Activated CD4-positive, alpha-beta T cell treated with anti-CD3 and anti-CD28 coated beads, Interleukin-2, Interleukin-4, amounts not matched to agents 100 ng/mL and 50 ng/mL, durations not matched to agents 16 hours and 8 hours (primary cell): Measurements from ENCODE around the gene AGAP2.
A peak's percentile ranks its signal among the peaks of the same experiment; 100 is the strongest.
"Not testable (repeated sequence)": the region's sequence is repeated elsewhere in the genome, so short reads cannot be mapped to it uniquely, and the experiment has no call there.

Experiments used
- DNase-seq: peaks from one replicate; pipeline ENCODE4 v3.0.0-alpha.2; 2020; ENCODE audit warnings: low spot score

AGAP2 gene

DNA sequence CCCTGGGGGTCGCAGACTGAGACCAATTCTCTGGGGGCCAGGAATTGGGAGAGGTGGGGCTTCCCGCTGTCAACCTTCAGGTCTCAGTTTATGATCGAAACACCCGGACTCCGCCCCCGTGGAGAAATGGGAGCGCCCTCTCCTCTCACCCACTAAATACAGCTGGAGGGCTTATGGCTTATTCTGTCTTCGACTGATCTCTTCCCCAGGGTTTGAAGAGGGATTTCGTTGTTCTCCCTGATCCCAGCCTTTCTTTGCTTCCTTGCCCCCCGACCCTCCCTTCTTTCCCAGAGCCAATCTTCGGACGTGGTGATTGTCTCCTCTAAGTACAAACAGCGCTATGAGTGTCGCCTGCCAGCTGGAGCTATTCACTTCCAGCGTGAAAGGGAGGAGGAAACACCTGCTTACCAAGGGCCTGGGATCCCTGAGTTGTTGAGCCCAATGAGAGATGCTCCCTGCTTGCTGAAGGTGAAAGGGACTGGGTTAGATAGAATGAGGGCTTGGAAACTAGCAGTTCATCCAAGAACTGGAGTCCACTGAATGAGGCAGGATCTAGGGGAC lies 44.0 kb downstream of the AGAP2 start:
- no peak for DNase-seq

- DNase-seq = peak; percentile 99
Measured at GRCh38 chr12:57693659-57694458, 44.7 kb downstream of the AGAP2 start, which contains the start of gene OS9. Gene OS9 (plus strand): TSS chr12:57694132. CDS start chr12:57694162, 30 bp downstream.

DNA sequence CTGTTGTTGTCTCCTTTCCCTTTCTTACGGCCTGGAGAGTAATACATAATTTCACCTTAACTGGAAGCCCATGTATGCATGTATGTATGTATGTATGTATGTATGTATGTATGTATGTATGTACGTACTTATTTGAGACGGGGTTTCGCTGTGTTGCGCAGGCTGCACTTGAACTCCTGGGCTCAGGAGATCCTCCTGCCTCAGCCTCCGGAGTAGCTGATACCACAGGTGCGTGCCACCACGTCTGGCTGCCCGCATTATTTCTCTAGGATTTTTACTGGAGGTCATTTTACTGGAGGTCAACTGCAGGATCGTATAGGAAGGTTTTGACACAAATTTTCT lies 45.3 kb downstream of the AGAP2 start:
- DNase-seq = no peak

DNA sequence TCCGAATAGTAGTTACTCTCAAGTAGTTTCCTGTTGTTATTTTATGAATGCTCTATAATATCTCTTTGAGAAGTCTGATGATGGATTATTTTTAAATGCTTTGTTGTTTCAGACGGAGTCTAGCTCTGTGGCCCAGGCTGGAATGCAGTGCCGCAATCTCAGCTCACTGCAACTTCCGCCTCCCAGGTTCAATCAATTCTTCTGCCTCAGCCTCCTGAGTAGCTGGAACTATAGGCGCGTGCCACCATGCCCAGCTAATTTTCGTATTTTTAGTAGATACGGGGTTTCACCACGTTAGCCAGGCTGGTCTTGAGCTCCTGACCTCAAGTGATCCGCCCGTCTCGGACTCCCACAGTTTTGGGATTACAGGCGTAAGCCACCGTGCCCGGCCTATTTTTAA lies 46.0 kb downstream of the AGAP2 start:
- no peak for DNase-seq

- DNase-seq = no peak
Measured at GRCh38 chr12:57688931-57689330, 49.6 kb downstream of the AGAP2 start.

GRCh38 chr12:57687862-57688261 lies 50.7 kb downstream of the AGAP2 start:
- no peak for DNase-seq

- DNase-seq = no peak
Measured at GRCh38 chr12:57679697-57680096, 58.8 kb downstream of the AGAP2 start.

DNA sequence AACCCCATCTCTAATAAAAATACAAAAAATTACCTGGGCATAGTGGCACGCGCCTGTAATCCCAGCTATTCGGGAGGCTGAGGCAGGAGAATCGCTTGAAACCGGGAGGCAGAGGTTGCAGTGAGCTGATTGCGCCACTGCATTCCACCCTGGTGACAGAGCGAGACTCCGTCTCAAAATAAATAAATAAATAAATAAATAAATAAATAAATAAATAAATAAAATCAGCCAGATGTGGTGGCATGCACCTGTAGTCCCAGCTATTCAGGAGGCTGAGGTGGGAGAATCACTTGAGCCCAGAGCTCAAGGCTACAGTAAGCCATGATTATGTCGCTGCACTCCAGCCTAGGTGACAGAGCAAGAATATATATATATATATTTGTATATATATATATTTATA lies 60.6 kb downstream of the AGAP2 start:
- not testable (repeated sequence) for DNase-seq

- DNase-seq = no peak
Measured at GRCh38 chr12:57674691-57675090, 63.9 kb downstream of the AGAP2 start.
